ENCODE results near the gene TM4SF4. TPM values are rescaled to one million over a fixed set of nuclear protein-coding genes. Genes with fewer than 3 reads are reported as not detected.

TM4SF4 gene
- total RNA-seq, 1 donor from 2014 or later, result not detected

- no peaks in the 10 kb centered on the region for H3K27me3 ChIP-seq (ENCODE audit: insufficient read depth, low read length)
- Mint-ChIP-seq H3K9me3 (ENCODE audit: unreplicated experiment) (no peaks in the 10 kb centered on the region), H3K4me3 (ENCODE audit: unreplicated experiment) (no peak overlapping the region), H3K36me3 (ENCODE audit: low read depth, unreplicated experiment) (no peaks in the 10 kb centered on the region), H3K27ac (ENCODE audit: unreplicated experiment) (no peak overlapping the region), H3K4me1 (ENCODE audit: low read depth, unreplicated experiment) (peaks cover 37% of the 10 kb centered on the region), H3K27me3 (ENCODE audit: low read depth, unreplicated experiment) (no peaks in the 10 kb centered on the region)
- DNase-seq (ENCODE audit: low read depth), result no peak
- no peaks in the 10 kb centered on the region for H4K20me1 ChIP-seq (ENCODE audit: insufficient read depth, low read length)
- no peak for FAIRE-seq
- no peak overlapping the region for H3K4me3 ChIP-seq (ENCODE audit: insufficient read depth, low read depth, low read length)
- H3K36me3 ChIP-seq (ENCODE audit: insufficient read depth, low read length), result no peaks in the 10 kb centered on the region
- H3K9me3 ChIP-seq (ENCODE audit: insufficient read depth, low read depth, low read length), result no peaks in the 10 kb centered on the region
- no peak for TF ChIP-seq CTCF (IDR thresholded peaks at IDR 0.05; ENCODE audit: insufficient read depth, low read depth, low read length)
- TF ChIP-seq EZH2 (IDR thresholded peaks at IDR 0.05; ENCODE audit: insufficient read depth, low read length), result no peak
- no peak overlapping the region for H3K4me2 ChIP-seq (ENCODE audit: low read length)
- H2AFZ ChIP-seq (ENCODE audit: low read depth, low read length), result no peak overlapping the region
- H3K9ac ChIP-seq (ENCODE audit: low read length), result no peak overlapping the region
- peaks cover 34% of the 10 kb centered on the region for H3K4me1 ChIP-seq (ENCODE audit: insufficient read depth, low read length)
- no peaks in the 10 kb centered on the region for H3K79me2 ChIP-seq (ENCODE audit: insufficient read depth, low read length)
- no peak overlapping the region for H3K27ac ChIP-seq (ENCODE audit: low read depth, low read length)
Measured at GRCh38 chr3:149475451-149476060, 1.1 kb downstream of the TM4SF4 start.

GRCh38 chr3:149476225-149476624 is 1.7 kb downstream of the TM4SF4 start:
- Histone ChIP-seq H2AFZ (ENCODE audit: low read depth, low read length) (no peak overlapping the region), H3K79me2 (ENCODE audit: insufficient read depth, low read length) (no peaks in the 10 kb centered on the region), H3K9ac (ENCODE audit: low read length) (no peak overlapping the region), H4K20me1 (ENCODE audit: insufficient read depth, low read length) (no peaks in the 10 kb centered on the region), H3K4me2 (ENCODE audit: low read length) (no peak overlapping the region), H3K27ac (ENCODE audit: low read depth, low read length) (no peak overlapping the region), H3K4me3 (ENCODE audit: insufficient read depth, low read depth, low read length) (no peak overlapping the region), H3K9me3 (ENCODE audit: insufficient read depth, low read depth, low read length) (no peaks in the 10 kb centered on the region), H3K27me3 (ENCODE audit: insufficient read depth, low read length) (no peaks in the 10 kb centered on the region), H3K36me3 (ENCODE audit: insufficient read depth, low read length) (no peaks in the 10 kb centered on the region), H3K4me1 (ENCODE audit: insufficient read depth, low read length) (peaks cover 34% of the 10 kb centered on the region)
- Mint-ChIP-seq H3K36me3 (ENCODE audit: low read depth, unreplicated experiment) (no peaks in the 10 kb centered on the region), H3K27ac (ENCODE audit: unreplicated experiment) (no peak overlapping the region), H3K4me1 (ENCODE audit: low read depth, unreplicated experiment) (peaks cover 33% of the 10 kb centered on the region), H3K27me3 (ENCODE audit: low read depth, unreplicated experiment) (no peaks in the 10 kb centered on the region), H3K9me3 (ENCODE audit: unreplicated experiment) (no peaks in the 10 kb centered on the region), H3K4me3 (ENCODE audit: unreplicated experiment) (no peak overlapping the region)
- DNase-seq (ENCODE audit: low read depth), result no peak
- no peak for FAIRE-seq
- TF ChIP-seq EZH2 (IDR thresholded peaks at IDR 0.05; ENCODE audit: insufficient read depth, low read length) (no peak), CTCF (IDR thresholded peaks at IDR 0.05; ENCODE audit: insufficient read depth, low read depth, low read length) (no peak)

- no peak overlapping the region for H3K4me3 ChIP-seq (ENCODE audit: insufficient read depth, low read depth, low read length)
- no peak overlapping the region for H3K4me3 Mint-ChIP-seq (ENCODE audit: unreplicated experiment)
- peak overlapping the region; percentile 28 for H3K27ac ChIP-seq (ENCODE audit: low read depth, low read length)
- H3K4me1 ChIP-seq (ENCODE audit: insufficient read depth, low read length), result peaks cover 9% of the 10 kb centered on the region
- no peak for TF ChIP-seq CTCF (IDR thresholded peaks at IDR 0.05; ENCODE audit: insufficient read depth, low read depth, low read length)
- no peak for TF ChIP-seq EZH2 (IDR thresholded peaks at IDR 0.05; ENCODE audit: insufficient read depth, low read length)
- peak overlapping the region; percentile 24 for H2AFZ ChIP-seq (ENCODE audit: low read depth, low read length)
- peak overlapping the region; percentile 22 for H3K4me2 ChIP-seq (ENCODE audit: low read length)
- H3K27me3 Mint-ChIP-seq (ENCODE audit: low read depth, unreplicated experiment), result no peaks in the 10 kb centered on the region
- peak overlapping the region; percentile 32 for H3K9ac ChIP-seq (ENCODE audit: low read length)
- H3K79me2 ChIP-seq (ENCODE audit: insufficient read depth, low read length), result no peaks in the 10 kb centered on the region
- no peak for FAIRE-seq
- no peaks in the 10 kb centered on the region for H3K27me3 ChIP-seq (ENCODE audit: insufficient read depth, low read length)
- H3K27ac Mint-ChIP-seq (ENCODE audit: unreplicated experiment), result peak overlapping the region; percentile 66
- no peaks in the 10 kb centered on the region for H3K36me3 ChIP-seq (ENCODE audit: insufficient read depth, low read length)
- no peaks in the 10 kb centered on the region for H3K9me3 ChIP-seq (ENCODE audit: insufficient read depth, low read depth, low read length)
- peak; percentile 75 for DNase-seq (ENCODE audit: low read depth)
- no peaks in the 10 kb centered on the region for H4K20me1 ChIP-seq (ENCODE audit: insufficient read depth, low read length)
- peaks cover 6% of the 10 kb centered on the region for H3K4me1 Mint-ChIP-seq (ENCODE audit: low read depth, unreplicated experiment)
- H3K9me3 Mint-ChIP-seq (ENCODE audit: unreplicated experiment), result no peaks in the 10 kb centered on the region
- H3K36me3 Mint-ChIP-seq (ENCODE audit: low read depth, unreplicated experiment), result no peaks in the 10 kb centered on the region
Measured at GRCh38 chr3:149479621-149480325, 5.3 kb downstream of the TM4SF4 start.

Measured in astrocyte (in vitro differentiated cells and primary cell).